Activated CD4-positive, alpha-beta T cell treated with anti-CD3 and anti-CD28 coated beads for 36 hours (primary cell): ENCODE results near the gene DCLK1. TPM values are rescaled to one million over a fixed set of nuclear protein-coding genes. Genes with fewer than 3 reads are reported as not detected.
"Not testable (repeated sequence)": the region's sequence is repeated elsewhere in the genome, so short reads cannot be mapped to it uniquely, and the experiment has no call there.

Experiments used
- ATAC-seq: fragments of 200-7000 bp; cut with Tn5 transposase; one replicate; pipeline ENCODE4 v1.10.0; 2021; ENCODE audit warnings: mild to moderate bottlenecking, moderate library complexity
- CTCF ChIA-PET: fragments of 350-600 bp; sonication (Branson Sonifier 250); formaldehyde crosslinking; loops from one replicate; lab custom pipeline; 2021; ENCODE audit warnings: antibody characterized with exemption; lab: Charles Lee
- POLR2A ChIA-PET: fragments of 350-600 bp; sonication (Branson Sonifier 250); formaldehyde crosslinking; loops from one replicate; lab custom pipeline; 2021; ENCODE audit warnings: antibody characterized with exemption, inconsistent platforms; lab: Charles Lee
- DNase-seq: peaks from one replicate; pipeline ENCODE4 v3.0.0-alpha.2; 2020
- H3K27ac Mint-ChIP-seq: one replicate; pipeline ENCODE4 v1.8.0; 2021; ENCODE audit warnings: mixed read lengths
- H3K27me3 Mint-ChIP-seq: one replicate; pipeline ENCODE4 v1.8.0; 2021; ENCODE audit warnings: mixed read lengths
- H3K36me3 Mint-ChIP-seq: one replicate; pipeline ENCODE4 v1.8.0; 2021; ENCODE audit warnings: low read depth, mixed read lengths
- H3K4me1 Mint-ChIP-seq: one replicate; pipeline ENCODE4 v1.8.0; 2021; ENCODE audit warnings: mixed read lengths
- H3K4me3 Mint-ChIP-seq: one replicate; pipeline ENCODE4 v1.8.0; 2021; ENCODE audit warnings: mild to moderate bottlenecking, moderate library complexity, mixed read lengths
- H3K9me3 Mint-ChIP-seq: one replicate; pipeline ENCODE4 v1.8.0; 2021; ENCODE audit warnings: low read depth, mixed read lengths
- intact Hi-C, 2 experiments: fragments of 100-400 bp; cut with DNase I in 1 of 2; cut with micrococcal nuclease in 1 of 2; formaldehyde crosslinking; loops; one replicate each; pipeline versions ENCODE4 v1.14.2 to v1.15.1; 2022 to 2024; cut with DNase I, micrococcal nuclease
- total RNA-seq, 2 experiments: library from RNA; stranded (reverse); gene quantifications; one replicate each; pipeline ENCODE4 v1.2.3, GENCODE V29; 2021

DCLK1 gene
- total RNA-seq, 2 experiments from 2014 or later, result not detected

DNA sequence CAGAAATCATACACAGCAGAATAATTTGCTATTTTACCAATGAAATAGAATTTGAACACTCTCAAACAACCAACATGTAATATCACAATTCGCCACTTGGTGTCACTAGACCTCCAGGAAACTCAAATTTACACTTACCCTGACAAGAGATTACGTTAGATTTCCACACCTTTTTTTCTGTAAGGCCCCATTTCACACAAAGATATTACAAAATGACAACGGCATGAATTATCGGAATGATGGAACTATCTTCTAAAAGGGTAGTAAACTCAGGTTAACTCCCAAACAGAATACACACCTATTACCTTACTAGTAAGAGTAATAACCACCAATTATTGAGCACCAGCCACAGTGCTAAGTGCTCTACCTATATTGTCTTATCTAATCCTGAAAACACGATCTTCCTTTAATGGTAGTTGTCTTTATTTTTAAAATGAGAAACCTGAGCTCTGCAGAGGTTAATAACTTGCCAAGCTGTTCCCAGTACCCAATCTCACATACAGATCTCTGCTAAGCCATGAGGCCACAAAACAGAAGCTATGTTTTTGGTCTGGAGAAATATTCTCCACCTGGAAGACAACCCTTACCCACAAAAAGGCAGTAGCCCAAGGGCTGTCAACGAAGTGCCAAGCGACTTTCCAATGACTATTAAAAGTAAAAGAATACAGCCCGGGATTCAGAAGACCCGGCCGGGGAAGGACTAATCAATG lies 152.4 kb downstream of the DCLK1 start:
- Mint-ChIP-seq H3K4me3 (no peak overlapping the region), H3K4me1 (no peaks in the 10 kb centered on the region), H3K27me3 (peaks cover 5% of the 10 kb centered on the region), H3K9me3 (peaks cover 2% of the 10 kb centered on the region), H3K36me3 (no peaks in the 10 kb centered on the region), H3K27ac (no peak overlapping the region)
- intact Hi-C loops, result loop anchor here (1.0 kb wide), 1 partner anchor 297 kb away; no protein-coding TSS in a partner anchor
- ChIA-PET CTCF (interaction anchor here (0.6 to 4.5 kb wide), 9 partner anchors 10 to 1231 kb away, joined by 3 to 51 read pairs (median 4); no protein-coding TSS in a partner anchor), POLR2A (no interaction called here)
- DNase-seq, result peak; percentile 40
- ATAC-seq, result no peak

- intact Hi-C loops, result no loop called here
- POLR2A ChIA-PET, result no interaction called here
- no peak for ATAC-seq
- DNase-seq, result no peak
- Mint-ChIP-seq H3K9me3 (peaks cover 2% of the 10 kb centered on the region), H3K36me3 (no peaks in the 10 kb centered on the region), H3K27ac (no peak overlapping the region), H3K4me3 (no peak overlapping the region), H3K27me3 (peaks cover 5% of the 10 kb centered on the region), H3K4me1 (no peaks in the 10 kb centered on the region)
- CTCF ChIA-PET, result interaction anchor here (0.6 to 4.5 kb wide), 5 partner anchors 200 to 1263 kb away, joined by 3 to 51 read pairs (median 4); no protein-coding TSS in a partner anchor
These were observed 154.1 kb downstream of the DCLK1 start for GRCh38 chr13:35977060-35977459.

- ATAC-seq (no peak), DNase-seq (no peak)
- intact Hi-C loops, result no loop called here
- Mint-ChIP-seq H3K4me3 (no peak overlapping the region), H3K27me3 (peaks cover 5% of the 10 kb centered on the region), H3K4me1 (no peaks in the 10 kb centered on the region), H3K9me3 (peaks cover 2% of the 10 kb centered on the region), H3K27ac (no peak overlapping the region), H3K36me3 (no peaks in the 10 kb centered on the region)
- CTCF ChIA-PET, result interaction anchor here (4.5 kb wide), 1 partner anchor 298 kb away, joined by 51 read pairs; no protein-coding TSS in a partner anchor
- POLR2A ChIA-PET, result no interaction called here
These were observed 155.1 kb downstream of the DCLK1 start for GRCh38 chr13:35976126-35976525.

GRCh38 chr13:35966951-35967350 lies 164.2 kb downstream of the DCLK1 start:
- CTCF ChIA-PET, result not testable (repeated sequence)

DNA sequence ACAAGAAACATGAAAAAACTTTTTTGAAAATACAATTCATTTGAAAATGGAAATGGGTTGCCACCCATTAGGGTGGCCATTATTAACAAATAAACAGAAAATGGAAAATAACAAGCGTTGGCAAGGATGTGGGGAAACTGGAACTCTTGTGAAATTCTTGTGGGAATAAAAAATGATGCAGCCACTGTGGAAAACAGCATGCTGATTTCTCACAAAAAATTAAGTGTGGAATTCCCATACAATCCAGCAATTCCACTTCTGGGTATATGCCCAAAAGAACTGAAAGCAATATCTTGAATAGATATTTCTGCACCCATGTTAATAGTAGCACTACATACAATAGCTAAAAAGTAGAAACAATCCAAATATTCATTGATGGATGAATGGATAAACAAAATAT lies 165.2 kb downstream of the DCLK1 start:
- ATAC-seq (no peak), DNase-seq (no peak)
- ChIA-PET POLR2A (no interaction called here), CTCF (no interaction called here)
- H3K4me1 Mint-ChIP-seq, result no peaks in the 10 kb centered on the region
- intact Hi-C loops, result no loop called here
- H3K9me3 Mint-ChIP-seq, result no peaks in the 10 kb centered on the region
- H3K36me3 Mint-ChIP-seq, result no peaks in the 10 kb centered on the region
- H3K27ac Mint-ChIP-seq, result no peak overlapping the region
- no peak overlapping the region for H3K4me3 Mint-ChIP-seq
- H3K27me3 Mint-ChIP-seq, result no peaks in the 10 kb centered on the region

More at GRCh38 chr13:35966951-35967350, 164.2 kb downstream of the DCLK1 start:
- POLR2A ChIA-PET, H3K9me3 Mint-ChIP-seq, ATAC-seq, DNase-seq, H3K4me1 Mint-ChIP-seq, H3K4me3 Mint-ChIP-seq, intact Hi-C loops, H3K36me3 Mint-ChIP-seq, H3K27ac Mint-ChIP-seq, H3K27me3 Mint-ChIP-seq: not testable (repeated sequence)

DNA sequence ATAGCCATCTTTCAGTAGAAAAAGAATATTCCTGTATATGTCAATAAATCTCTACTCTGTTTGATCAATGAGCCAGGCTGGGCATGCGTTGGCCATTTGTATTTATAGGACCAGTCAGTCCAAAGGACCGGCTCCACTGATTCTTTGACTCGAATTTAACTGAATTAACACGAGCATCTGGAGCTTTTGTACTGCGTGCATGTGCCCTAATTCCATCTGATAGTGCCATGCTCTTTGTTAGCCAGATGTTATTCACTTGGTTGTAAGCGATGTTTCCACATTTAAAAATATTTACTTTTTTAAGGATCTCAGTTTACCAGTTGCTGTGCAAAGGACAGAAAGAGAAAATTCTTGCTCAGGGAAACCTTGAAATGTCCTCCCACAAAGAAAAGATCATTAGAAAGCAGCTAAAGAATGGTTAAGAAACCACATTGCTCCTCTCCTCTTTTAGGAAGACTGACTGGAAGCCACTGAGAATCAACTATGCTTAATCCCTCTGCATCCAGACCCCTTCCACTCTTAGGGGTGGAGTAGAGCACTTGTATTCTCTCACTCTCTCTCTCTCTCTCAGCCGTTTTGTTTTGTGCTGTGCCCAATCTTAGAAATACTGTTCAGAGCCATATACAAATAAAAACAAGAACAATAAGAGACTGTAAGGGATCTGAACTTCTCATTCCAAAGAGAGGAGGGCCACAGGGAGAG lies 165.8 kb downstream of the DCLK1 start:
- Mint-ChIP-seq H3K27me3 (no peaks in the 10 kb centered on the region), H3K4me3 (no peak overlapping the region), H3K4me1 (no peaks in the 10 kb centered on the region), H3K36me3 (no peaks in the 10 kb centered on the region), H3K27ac (no peak overlapping the region), H3K9me3 (no peaks in the 10 kb centered on the region)
- CTCF ChIA-PET, result no interaction called here
- DNase-seq, result no peak
- intact Hi-C loops, result no loop called here
- POLR2A ChIA-PET, result no interaction called here
- no peak for ATAC-seq

- Mint-ChIP-seq H3K27ac (no peak overlapping the region), H3K4me3 (no peak overlapping the region), H3K4me1 (no peaks in the 10 kb centered on the region), H3K36me3 (no peaks in the 10 kb centered on the region), H3K9me3 (no peaks in the 10 kb centered on the region), H3K27me3 (no peaks in the 10 kb centered on the region)
- POLR2A ChIA-PET, result no interaction called here
- DNase-seq (no peak), ATAC-seq (no peak)
- intact Hi-C loops, result no loop called here
- CTCF ChIA-PET, result no interaction called here
These were observed 166.4 kb downstream of the DCLK1 start for GRCh38 chr13:35964863-35965180.

DNA sequence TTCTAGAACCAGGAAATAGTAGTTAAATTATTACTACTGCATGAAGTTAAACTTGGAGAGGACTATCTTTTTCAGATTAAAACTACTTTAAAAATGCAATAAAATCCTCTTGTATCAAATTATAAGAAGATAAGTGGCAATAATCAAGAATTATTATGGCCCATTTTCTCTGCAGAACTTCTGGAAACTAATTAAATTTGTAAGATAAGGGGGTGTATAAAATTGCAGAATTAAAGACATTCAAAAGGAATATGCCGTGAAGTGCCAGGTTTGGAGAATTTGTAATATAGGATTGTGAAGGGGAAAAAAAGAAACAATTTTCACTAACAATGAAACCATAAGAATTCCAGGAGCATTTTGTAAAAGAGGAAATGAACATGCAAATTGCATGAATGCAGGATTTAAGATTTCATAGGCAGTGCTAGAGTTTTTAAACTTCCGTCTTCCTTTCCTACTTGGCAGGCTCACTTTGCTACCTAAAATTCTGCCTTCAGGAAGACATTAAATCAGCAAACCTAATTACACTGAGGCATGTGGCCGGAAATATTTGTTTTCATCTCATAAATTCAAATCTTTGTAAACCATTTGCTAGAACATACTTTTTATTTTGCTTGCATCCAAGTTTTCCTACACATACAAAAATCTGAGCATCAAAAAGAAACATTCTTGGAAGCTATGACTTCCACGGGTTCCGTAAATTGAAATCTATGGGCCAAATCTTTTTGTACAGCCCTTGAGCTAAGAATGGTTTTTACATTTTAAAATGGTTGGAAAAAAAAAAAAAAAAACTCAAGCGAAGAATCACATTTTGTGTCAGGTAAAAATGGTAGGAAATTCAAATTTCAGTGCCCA lies 166.9 kb downstream of the DCLK1 start:
- ATAC-seq (no peak), DNase-seq (no peak)
- H3K27me3 Mint-ChIP-seq, result no peaks in the 10 kb centered on the region
- H3K4me3 Mint-ChIP-seq, result no peak overlapping the region
- H3K9me3 Mint-ChIP-seq, result no peaks in the 10 kb centered on the region
- ChIA-PET CTCF (no interaction called here), POLR2A (no interaction called here)
- intact Hi-C loops, result no loop called here
- no peaks in the 10 kb centered on the region for H3K4me1 Mint-ChIP-seq
- no peak overlapping the region for H3K27ac Mint-ChIP-seq
- H3K36me3 Mint-ChIP-seq, result no peaks in the 10 kb centered on the region

GRCh38 chr13:35961461-35962220 lies 169.5 kb downstream of the DCLK1 start:
- intact Hi-C loops, result no loop called here
- ChIA-PET CTCF (interaction anchor here (1.6 to 1.7 kb wide), 2 partner anchors 9 to 17 kb away, joined by 5 to 6 read pairs; no protein-coding TSS in a partner anchor), POLR2A (no interaction called here)
- no peaks in the 10 kb centered on the region for H3K27me3 Mint-ChIP-seq
- no peak for ATAC-seq
- no peak for DNase-seq
- H3K4me3 Mint-ChIP-seq, result no peak overlapping the region
- H3K36me3 Mint-ChIP-seq, result no peaks in the 10 kb centered on the region
- no peaks in the 10 kb centered on the region for H3K9me3 Mint-ChIP-seq
- H3K27ac Mint-ChIP-seq, result no peak overlapping the region
- no peaks in the 10 kb centered on the region for H3K4me1 Mint-ChIP-seq

DNA sequence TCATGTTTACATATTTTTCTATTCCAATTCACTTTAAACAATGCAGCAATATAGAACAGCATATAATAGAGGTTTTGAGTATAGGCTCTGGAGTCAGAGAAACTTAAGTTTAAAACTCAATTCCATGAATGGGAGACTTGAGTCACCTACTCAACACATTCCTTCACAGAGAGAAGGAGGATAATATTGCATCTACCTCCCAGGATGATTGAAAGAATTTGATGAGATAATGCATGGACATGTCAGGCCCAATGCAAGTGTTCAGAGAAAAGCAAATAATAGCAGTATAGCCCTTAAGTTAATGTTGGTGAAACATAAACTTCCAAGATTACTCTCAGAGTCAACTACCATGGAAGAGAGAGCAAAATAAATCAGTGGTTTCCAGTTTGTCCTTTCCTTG lies 170.2 kb downstream of the DCLK1 start:
- POLR2A ChIA-PET, result no interaction called here
- intact Hi-C loops, result no loop called here
- no peak overlapping the region for H3K27ac Mint-ChIP-seq
- H3K4me3 Mint-ChIP-seq, result no peak overlapping the region
- no peaks in the 10 kb centered on the region for H3K27me3 Mint-ChIP-seq
- H3K36me3 Mint-ChIP-seq, result no peaks in the 10 kb centered on the region
- no peaks in the 10 kb centered on the region for H3K9me3 Mint-ChIP-seq
- CTCF ChIA-PET, result no interaction called here
- DNase-seq, result no peak
- ATAC-seq, result no peak
- no peaks in the 10 kb centered on the region for H3K4me1 Mint-ChIP-seq

- intact Hi-C loops, result no loop called here
- CTCF ChIA-PET, result no interaction called here
- ATAC-seq, result no peak
These were observed 173.2 kb downstream of the DCLK1 start for GRCh38 chr13:35957996-35958395.

More at GRCh38 chr13:35957996-35958395, 173.2 kb downstream of the DCLK1 start:
- POLR2A ChIA-PET, result no interaction called here
- Mint-ChIP-seq H3K27ac (no peak overlapping the region), H3K4me1 (no peaks in the 10 kb centered on the region), H3K36me3 (no peaks in the 10 kb centered on the region), H3K9me3 (no peaks in the 10 kb centered on the region), H3K4me3 (no peak overlapping the region), H3K27me3 (no peaks in the 10 kb centered on the region)
- DNase-seq, result no peak
